Vagina (tissue), 2 donors: ENCODE data around the gene ZFAND2B. TPM values are rescaled to one million over a fixed set of nuclear protein-coding genes. Genes with fewer than 3 reads are reported as not detected.

Experiments used
- DNase-seq, 2 donors: peaks; one replicate each; pipeline ENCODE4 v3.0.0-alpha.2; 2017; ENCODE audit errors: extremely low spot score in 2 of 2
- H3K27ac ChIP-seq: fragments of 200-600 bp; sonication (generic); one replicate; pipeline ENCODE4 v1.5.1; 2019
- H3K27me3 ChIP-seq: fragments of 200-600 bp; sonication (generic); one replicate; pipeline ENCODE4 v1.5.1; 2019
- H3K36me3 ChIP-seq, 2 donors: fragments of 200-600 bp; sonication (generic); one replicate each; pipeline ENCODE4 v1.5.1; 2017 to 2019
- H3K4me1 ChIP-seq: fragments of 200-600 bp; sonication (generic); one replicate; pipeline ENCODE4 v1.5.1; 2019
- H3K4me3 ChIP-seq, 2 donors: fragments of 200-600 bp; sonication (generic); 1 replicate in 1 of 2; 2 replicates in 1 of 2; pipeline ENCODE4 v1.5.1; 2016 to 2019
- H3K9me3 ChIP-seq: fragments of 200-600 bp; sonication (generic); one replicate; pipeline ENCODE4 v1.5.1; 2019
- POLR2A ChIP-seq, 2 donors: fragments of 450-650 bp; IDR thresholded peaks; one replicate each; pipeline ENCODE4 v1.6.1; 2017; ENCODE audit warnings: antibody characterized with exemption in 2 of 2, mild to moderate bottlenecking in 2 of 2, moderate library complexity in 2 of 2
- POLR2AphosphoS5 ChIP-seq, 2 donors: sonication (generic); formaldehyde crosslinking; IDR thresholded peaks; one replicate each; pipeline ENCODE4 v1.9.0; 2017; ENCODE audit warnings: antibody characterized with exemption in 2 of 2, mild to moderate bottlenecking in 2 of 2, low read depth in 1 of 2; ENCODE audit not compliant: insufficient read depth in 1 of 2
- intact Hi-C: fragments of 100-400 bp; cut with DNase I; formaldehyde crosslinking; loops from one replicate; pipeline ENCODE4 v1.15.1; 2023
- total RNA-seq: library from RNA; depleted of rRNA; stranded (reverse); fragments of >200 nt; gene quantifications from one replicate; pipeline ENCODE4 v1.2.3, GENCODE V29; 2016
- TF ChIP-seq, protein P1 (sequence below), 3 experiments: fragments of 450-650 bp in 2 of 3; fragments of 200-600 bp in 1 of 3; sonication (generic) in 1 of 3; IDR thresholded peaks; one replicate each; pipeline ENCODE4 v1.5.1; 2017 to 2019; ENCODE audit warnings: antibody characterized with exemption in 3 of 3, mild to moderate bottlenecking in 2 of 3, moderate library complexity in 2 of 3

The ZFAND2B gene
- total RNA-seq, 1 donor from 2014 or later, result 52.1 TPM

DNA sequence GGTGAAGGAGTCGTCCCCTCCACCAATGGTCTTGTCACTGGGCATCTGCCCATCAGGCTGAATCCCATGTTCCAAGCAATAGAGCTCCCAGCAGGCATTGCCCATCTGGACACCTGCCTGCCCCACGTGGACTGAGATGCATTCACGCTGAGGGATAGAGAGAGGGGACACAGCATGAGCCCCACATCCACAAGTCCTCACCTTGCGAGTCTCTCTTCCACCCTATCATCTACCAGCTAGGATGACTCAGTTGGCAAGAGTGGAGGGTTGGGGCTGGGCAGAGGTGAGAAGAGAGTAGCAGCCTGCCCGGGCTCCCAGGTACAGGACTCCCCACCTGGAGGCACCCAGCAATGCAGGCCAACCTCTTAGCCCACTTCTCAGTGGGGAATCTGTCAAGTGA, 45.5 kb downstream of the ZFAND2B start:
- Histone ChIP-seq H3K4me1 (peaks cover 75% of the 10 kb centered on the region), H3K36me3 (peaks cover 0 to 14% of the 10 kb centered on the region in 2 donors), H3K27me3 (no peaks in the 10 kb centered on the region), H3K27ac (peak overlapping the region; percentile 81), H3K9me3 (no peaks in the 10 kb centered on the region), H3K4me3 (peak overlapping the region; percentile 69 to 82)
- TF ChIP-seq, protein P1, sequence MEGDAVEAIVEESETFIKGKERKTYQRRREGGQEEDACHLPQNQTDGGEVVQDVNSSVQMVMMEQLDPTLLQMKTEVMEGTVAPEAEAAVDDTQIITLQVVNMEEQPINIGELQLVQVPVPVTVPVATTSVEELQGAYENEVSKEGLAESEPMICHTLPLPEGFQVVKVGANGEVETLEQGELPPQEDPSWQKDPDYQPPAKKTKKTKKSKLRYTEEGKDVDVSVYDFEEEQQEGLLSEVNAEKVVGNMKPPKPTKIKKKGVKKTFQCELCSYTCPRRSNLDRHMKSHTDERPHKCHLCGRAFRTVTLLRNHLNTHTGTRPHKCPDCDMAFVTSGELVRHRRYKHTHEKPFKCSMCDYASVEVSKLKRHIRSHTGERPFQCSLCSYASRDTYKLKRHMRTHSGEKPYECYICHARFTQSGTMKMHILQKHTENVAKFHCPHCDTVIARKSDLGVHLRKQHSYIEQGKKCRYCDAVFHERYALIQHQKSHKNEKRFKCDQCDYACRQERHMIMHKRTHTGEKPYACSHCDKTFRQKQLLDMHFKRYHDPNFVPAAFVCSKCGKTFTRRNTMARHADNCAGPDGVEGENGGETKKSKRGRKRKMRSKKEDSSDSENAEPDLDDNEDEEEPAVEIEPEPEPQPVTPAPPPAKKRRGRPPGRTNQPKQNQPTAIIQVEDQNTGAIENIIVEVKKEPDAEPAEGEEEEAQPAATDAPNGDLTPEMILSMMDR (IDR thresholded peaks at IDR 0.05), result no peak
- no peak for TF ChIP-seq POLR2A (IDR thresholded peaks at IDR 0.05)
- TF ChIP-seq POLR2AphosphoS5 (IDR thresholded peaks at IDR 0.05; ENCODE audit: insufficient read depth in 1 of 2, low read depth in 1 of 2), result no peak
- intact Hi-C loops, result no loop called here
- DNase-seq, result no peak

DNA sequence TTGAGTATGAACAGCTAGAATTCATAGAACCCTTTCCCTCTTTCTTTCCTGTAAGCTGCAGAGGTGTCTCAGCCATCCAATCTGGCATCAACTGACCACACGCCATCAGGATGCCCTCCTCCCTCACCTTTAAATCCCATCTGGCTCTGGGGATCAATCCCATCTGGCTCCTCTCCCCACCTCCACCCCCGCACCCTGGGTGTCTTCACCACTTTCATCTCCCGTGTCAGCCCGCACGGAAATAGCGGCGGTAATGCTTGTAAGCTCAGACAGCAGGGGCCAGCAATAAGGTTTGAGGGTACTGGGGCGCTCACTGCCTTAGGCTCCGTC, 46.0 kb downstream of the ZFAND2B start:
- peak overlapping the region; percentile 81 for H3K27ac ChIP-seq
- peaks cover 0 to 14% of the 10 kb centered on the region in 2 donors for H3K36me3 ChIP-seq
- H3K27me3 ChIP-seq, result no peaks in the 10 kb centered on the region
- peaks cover 71% of the 10 kb centered on the region for H3K4me1 ChIP-seq
- H3K4me3 ChIP-seq, result peak overlapping the region; percentile 69 to 82
- TF ChIP-seq POLR2AphosphoS5 (IDR thresholded peaks at IDR 0.05; ENCODE audit: insufficient read depth in 1 of 2, low read depth in 1 of 2) (no peak), POLR2A (IDR thresholded peaks at IDR 0.05) (no peak)
- TF ChIP-seq, protein P1 (IDR thresholded peaks at IDR 0.05), result no peak
- intact Hi-C loops, result no loop called here
- H3K9me3 ChIP-seq, result no peaks in the 10 kb centered on the region
- DNase-seq, result no peak

DNA sequence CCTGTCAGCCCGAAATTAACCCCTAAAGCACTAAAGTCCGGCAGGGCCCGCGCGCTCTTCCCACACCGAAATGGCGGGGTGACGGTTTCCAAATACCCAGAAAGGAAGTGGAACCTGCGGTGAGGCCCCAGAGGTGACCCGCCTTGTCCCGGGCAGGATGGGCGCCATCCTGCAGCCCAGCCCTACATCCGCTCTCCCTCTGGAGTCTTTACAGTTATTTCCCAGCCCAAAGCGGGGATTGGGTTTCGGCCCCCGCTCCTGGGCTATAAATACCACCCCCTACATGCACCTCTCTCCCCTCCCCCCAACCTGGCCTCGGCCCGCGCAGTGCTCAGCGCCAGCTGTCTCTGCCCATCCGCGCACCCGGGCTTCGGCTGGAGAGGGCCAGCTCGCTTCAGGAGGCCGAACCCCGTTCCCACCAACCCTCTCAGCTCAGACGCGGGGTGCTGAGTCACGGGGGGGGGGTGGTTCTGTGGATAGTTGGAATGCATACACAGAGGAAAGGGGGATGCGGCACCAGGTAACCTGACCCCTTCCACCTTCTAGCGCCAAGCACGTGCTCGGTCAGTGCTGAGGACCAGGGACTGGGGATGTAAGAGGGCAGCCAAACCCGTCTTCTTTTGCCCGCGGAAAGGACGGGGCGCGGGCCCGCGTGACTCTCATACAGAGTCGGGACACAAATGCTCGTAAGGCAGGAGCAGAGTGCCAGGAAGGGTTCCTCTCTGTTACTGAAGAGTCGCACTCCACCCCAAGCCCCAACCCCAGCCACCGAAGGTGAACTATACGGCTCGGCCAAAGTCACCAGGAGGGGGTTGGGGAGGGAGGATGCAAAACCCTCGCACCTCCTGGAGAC, 46.5 kb downstream of the ZFAND2B start, which contains the start of gene TUBA4B:
Gene TUBA4B (plus strand): TSS at position 344 of the 853 bp plus-strand sequence. CDS start 165 bp downstream, at position 509.
- no peaks in the 10 kb centered on the region for H3K9me3 ChIP-seq
- TF ChIP-seq POLR2AphosphoS5 (IDR thresholded peaks at IDR 0.05; ENCODE audit: insufficient read depth in 1 of 2, low read depth in 1 of 2), result no peak
- TF ChIP-seq POLR2A (IDR thresholded peaks at IDR 0.05), result no peak
- TF ChIP-seq, protein P1 (IDR thresholded peaks at IDR 0.05), result no peak
- H3K4me3 ChIP-seq, result peak within 1 kb of the TSS; percentile 69 to 82
- H3K36me3 ChIP-seq, result peaks cover 0 to 14% of the 10 kb centered on the region in 2 donors
- H3K27ac ChIP-seq, result peak within 1 kb of the TSS; percentile 81
- H3K4me1 ChIP-seq, result peaks cover 66% of the 10 kb centered on the region
- DNase-seq, result no peak
- intact Hi-C loops, result no loop called here
- H3K27me3 ChIP-seq, result no peaks in the 10 kb centered on the region

DNA sequence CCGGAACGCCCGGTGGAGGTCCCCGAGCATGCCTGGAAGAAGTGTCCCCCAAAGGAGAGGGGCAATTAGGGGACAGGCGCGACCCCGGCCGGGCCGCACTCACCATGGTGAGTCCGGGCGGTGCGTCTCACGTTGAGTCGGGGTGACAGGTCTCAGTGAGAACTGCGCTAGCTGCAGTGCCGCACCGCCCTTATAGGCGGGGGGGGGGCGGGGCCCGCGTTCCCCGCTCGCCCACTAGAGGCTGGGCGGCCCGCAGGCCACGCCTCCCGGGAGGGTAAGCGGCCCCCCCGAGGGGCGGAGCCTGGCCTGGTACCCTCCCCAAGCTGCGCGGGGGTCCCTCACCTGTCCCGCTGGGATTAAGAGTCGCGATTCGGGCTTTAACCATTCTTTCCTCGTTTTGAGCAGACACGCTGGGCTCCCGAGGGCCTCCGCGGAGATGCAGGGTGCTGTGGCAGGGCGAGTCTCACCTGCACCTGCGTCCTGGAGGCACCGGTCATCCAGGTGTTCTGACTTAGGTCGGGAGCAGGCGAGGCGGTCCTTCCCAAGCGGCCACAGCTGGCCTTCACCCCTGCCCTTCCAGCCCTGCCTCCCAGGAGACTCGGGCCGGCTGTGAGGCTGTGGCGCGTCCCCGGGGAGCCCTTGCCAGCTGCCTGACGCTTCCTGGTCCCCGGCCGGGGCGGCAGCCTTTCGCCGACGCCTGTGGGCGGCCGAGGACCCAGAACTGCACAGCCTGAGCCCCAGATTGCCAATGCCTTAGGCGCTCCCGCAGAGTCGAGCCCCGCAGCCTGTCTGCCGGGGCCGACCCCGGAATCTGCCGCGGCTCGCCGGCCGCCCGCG, 47.4 kb downstream of the ZFAND2B start, which contains the start of gene TUBA4A:
Gene TUBA4A (minus strand): TSS at position 166 of the 837 bp plus-strand sequence. CDS start 60 bp downstream, at position 106.
- H3K36me3 ChIP-seq, result peaks cover 0 to 14% of the 10 kb centered on the region in 2 donors
- H3K27ac ChIP-seq, result peak within 1 kb of the TSS; percentile 81
- H3K4me1 ChIP-seq, result peaks cover 57% of the 10 kb centered on the region
- peak within 1 kb of the TSS; percentile 69 to 82 for H3K4me3 ChIP-seq
- DNase-seq, result no peak
- no peaks in the 10 kb centered on the region for H3K9me3 ChIP-seq
- no peaks in the 10 kb centered on the region for H3K27me3 ChIP-seq
- peak in 1 of 2 donors; percentile 95 for TF ChIP-seq POLR2A (IDR thresholded peaks at IDR 0.05)
- TF ChIP-seq, protein P1 (IDR thresholded peaks at IDR 0.05), result peak in 2 of 3 experiments; percentile 9
- TF ChIP-seq POLR2AphosphoS5 (IDR thresholded peaks at IDR 0.05; ENCODE audit: insufficient read depth in 1 of 2, low read depth in 1 of 2), result peak; percentile 44 to 99
- intact Hi-C loops, result no loop called here
